ENCODE measurements around the gene IQCE.

- TF ChIP-seq CTCF (conservative IDR thresholded peaks at IDR 0.05), result no peak
- TF ChIP-seq EZH2 (IDR thresholded peaks at IDR 0.05; ENCODE audit: low read depth), result no peak
Observed at GRCh38 chr7:2542916-2543871, 15.6 kb upstream of the IQCE start.

All from PC-9 (cell line).